SK-N-MC (cell line): ENCODE measurements around the gene TRIM71.

ENCODE experiments used
- EZH2 ChIP-seq: fragments of 200-600 bp; sonication (generic); IDR thresholded peaks from one replicate; pipeline ENCODE4 v1.6.1; 2017; ENCODE audit warnings: antibody characterized with exemption
- POLR2AphosphoS5 ChIP-seq: IDR thresholded peaks from 2 replicates; pipeline ENCODE4 v1.6.1; 2012; ENCODE audit warnings: mild to moderate bottlenecking, low read depth, low read length, borderline replicate concordance

GRCh38 chr3:32835049-32835371 lies 17.2 kb downstream of the TRIM71 start:
- TF ChIP-seq POLR2AphosphoS5 = no peak
- no peak for TF ChIP-seq EZH2
